Testis (tissue), 2 donors: Measurements from ENCODE around the gene TM4SF20.

Experiments used
- CTCF ChIP-seq, 3 experiments: fragments of 450-650 bp in 2 of 3; fragments of 200-600 bp in 1 of 3; sonication (generic) in 1 of 3; IDR thresholded peaks; one replicate each; pipeline ENCODE4 v1.5.1; 2016 to 2019; ENCODE audit warnings: antibody characterized with exemption in 3 of 3, mild to moderate bottlenecking in 2 of 3, moderate library complexity in 1 of 3
- POLR2A ChIP-seq: fragments of 450-650 bp; IDR thresholded peaks from one replicate; pipeline ENCODE4 v1.6.1; 2017; ENCODE audit warnings: antibody characterized with exemption, mild to moderate bottlenecking, moderate library complexity

GRCh38 chr2:227320305-227321094 lies 58.6 kb downstream of the TM4SF20 start:
- no peak for TF ChIP-seq CTCF (IDR thresholded peaks at IDR 0.05)
- no peak for TF ChIP-seq POLR2A
